NCI-H2196 (cell line): ENCODE results near the gene MFAP5.

Experiments used
- DNase-seq: peaks from one replicate; lab custom pipeline; 2025; ENCODE audit not compliant: unreplicated experiment; lab: John Stamatoyannopoulos, UW

MFAP5 gene

DNA sequence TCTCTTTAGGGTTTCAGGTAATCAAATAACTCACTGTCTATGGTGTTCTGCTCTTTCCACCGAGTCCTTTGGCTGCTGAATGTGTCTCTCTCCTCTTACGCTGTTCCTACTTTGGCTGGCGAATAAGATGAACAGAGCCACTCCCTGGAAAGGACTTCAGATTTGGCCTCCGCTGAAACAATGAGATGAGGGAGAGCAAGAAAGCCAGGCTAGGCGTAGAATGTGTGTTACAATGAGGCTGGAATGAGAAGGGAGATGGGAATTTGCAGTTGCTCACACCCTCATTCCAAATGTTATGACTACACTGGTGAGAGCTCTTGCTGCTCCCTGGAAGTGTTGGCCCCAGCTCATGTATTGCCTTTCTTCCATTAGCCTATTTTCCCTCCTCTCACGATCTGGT is at the start of gene MFAP5:
Gene MFAP5, minus strand, starts transcription at position 234 of the 400 bp plus-strand sequence. CDS start 722 bp downstream, outside the sequence.
- DNase-seq = no peak

DNA sequence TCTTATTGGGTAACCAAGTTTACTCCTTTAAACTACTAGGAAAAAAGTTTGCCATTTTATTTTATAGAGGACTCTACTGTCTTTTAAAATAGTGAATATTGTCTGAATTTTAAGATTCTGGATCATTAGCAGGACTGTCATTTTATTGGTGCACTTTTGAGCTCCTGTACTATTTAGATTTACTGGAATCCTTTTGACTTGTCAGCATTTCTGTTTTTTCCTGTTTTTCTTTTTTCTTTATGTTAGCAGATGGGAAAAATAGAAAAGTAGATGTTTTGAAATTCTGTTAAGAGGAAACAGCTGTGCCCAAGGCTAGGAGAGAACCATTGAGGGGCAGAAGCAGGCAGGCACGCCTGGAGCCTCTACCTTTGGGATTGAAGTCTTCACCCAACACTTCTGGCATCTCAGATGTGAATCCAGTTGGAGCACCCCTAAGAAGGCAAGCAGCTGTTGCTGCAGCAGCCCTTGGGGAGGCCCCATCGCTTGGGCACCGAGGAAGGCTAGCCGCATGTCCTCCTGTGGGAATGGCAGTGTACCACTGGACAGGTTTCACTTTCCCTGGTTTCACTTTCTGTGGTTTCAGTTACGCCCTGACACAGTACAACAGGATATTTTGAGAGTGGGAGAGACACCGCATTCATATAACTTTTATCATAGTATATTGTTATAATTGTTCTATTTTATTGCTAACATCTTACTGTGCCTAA is 46.7 kb upstream of the MFAP5 start:
- no peak for DNase-seq

DNA sequence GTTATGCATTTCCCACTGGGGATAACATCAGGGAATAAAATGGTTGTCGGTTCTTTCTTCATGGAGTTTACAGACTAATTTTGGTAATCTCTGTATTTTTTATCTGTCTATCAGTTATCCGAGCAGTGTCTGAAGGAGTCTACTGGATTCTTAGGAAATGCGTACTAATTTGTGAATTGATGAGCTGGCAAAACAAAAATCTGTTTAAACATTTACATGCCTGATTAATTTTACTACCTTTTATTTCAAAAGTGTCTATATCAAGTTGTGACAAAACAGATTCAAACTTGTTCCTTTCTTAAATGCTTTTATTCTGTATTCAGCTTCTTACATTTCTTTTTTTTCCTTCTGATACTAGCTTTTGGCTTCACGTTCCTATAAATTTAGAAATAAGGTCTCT is 39.5 kb upstream of the MFAP5 start:
- no peak for DNase-seq

GRCh38 chr12:8701046-8701660 is 38.5 kb upstream of the MFAP5 start:
- no peak for DNase-seq

GRCh38 chr12:8699714-8700113 is 37.1 kb upstream of the MFAP5 start:
- DNase-seq = no peak

DNA sequence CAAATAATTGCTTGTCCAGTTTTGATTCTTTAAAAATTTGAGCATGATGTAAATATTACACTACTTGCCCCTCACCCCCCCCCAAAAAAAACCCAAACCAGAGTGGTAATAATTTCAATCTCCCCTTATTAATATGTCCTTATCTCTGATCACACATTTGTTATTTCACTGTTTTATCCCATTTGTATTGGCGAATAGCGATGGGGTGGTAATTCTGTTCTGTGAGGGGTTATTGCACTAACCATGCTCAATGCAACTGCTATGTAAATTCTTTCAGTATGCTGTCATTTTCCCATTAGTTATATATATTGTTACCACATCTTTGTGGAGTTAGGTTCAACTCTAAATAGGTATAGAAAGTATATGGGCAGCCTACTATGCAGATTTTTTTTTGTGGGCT is 36.3 kb upstream of the MFAP5 start:
- DNase-seq = no peak

DNA sequence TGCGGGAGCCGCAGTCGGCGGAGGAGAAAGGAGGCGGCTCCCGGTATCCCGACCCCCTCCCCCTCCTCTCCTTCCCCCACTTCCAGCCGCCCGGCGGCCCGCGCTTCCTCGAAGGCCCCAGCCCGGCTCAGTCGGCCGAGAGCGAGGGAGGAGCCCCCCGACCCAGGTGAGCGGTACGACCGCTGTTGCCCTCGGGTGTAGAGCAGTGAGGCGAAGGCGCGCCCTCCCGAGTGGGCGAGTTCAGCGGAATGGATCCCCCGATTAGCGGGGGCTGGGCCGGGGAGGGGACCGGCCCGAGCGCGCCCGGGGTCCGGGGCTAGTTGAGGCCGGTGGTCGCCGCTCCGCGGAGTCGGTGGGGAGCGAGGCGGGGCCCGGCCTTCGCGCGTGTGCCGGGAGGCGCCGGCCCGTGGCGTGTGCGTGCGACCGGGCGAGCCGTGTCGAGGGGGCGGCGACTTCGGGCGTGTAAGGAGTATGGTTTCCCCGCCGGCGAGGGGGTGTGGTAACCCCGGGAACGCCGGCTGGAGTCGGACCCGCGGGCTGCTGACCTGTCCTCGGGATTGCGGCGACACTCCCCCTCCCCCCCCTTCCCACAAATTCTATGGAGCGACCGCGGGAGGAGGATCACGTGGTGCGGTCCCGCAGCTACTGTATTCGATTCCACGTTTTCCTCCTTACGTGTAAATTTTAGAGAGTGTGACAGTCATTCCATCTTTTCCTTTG is 35.7 kb upstream of the MFAP5 start:
- no peak for DNase-seq

- peak; percentile 67 for DNase-seq
Observed at GRCh38 chr12:8697476-8698131, 35.0 kb upstream of the MFAP5 start, which contains the start of gene RIMKLB. Gene RIMKLB, plus strand, starts transcription at chr12:8697991. Its CDS starts 15,876 bp downstream, at chr12:8713867.

- no peak for DNase-seq
Observed at GRCh38 chr12:8697120-8697475, 34.5 kb upstream of the MFAP5 start.

DNA sequence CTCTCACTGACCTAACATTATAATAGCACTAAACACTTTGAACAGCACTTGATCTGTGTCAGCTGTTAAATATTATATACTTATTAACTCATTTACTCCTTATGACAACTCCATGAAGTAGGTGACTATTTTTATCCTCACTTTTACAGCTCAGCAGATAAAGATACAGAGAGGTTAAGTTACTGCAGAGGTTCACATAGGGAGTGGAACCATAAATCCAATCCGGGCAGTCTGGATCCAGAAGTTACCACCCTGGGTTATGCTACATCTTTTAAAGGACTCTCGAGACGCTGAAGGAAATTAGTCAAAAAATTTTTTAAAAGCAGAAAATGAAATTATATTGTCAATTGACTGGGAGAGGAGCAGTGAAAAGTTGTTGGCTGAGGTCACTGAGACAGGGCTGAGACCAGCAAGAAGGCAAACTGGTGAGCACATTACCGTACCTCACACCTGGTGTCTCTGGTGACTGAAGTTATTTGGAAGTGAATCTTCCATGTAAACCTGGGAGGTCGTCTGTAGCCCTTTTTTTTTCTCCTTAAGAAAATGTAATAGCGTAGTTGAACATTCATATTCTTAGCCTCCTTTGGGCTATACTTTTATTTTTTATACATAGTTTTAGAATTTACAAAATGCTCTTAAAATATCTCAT is 33.9 kb upstream of the MFAP5 start:
- no peak for DNase-seq

GRCh38 chr12:8695116-8695515 is 32.5 kb upstream of the MFAP5 start:
- no peak for DNase-seq

DNA sequence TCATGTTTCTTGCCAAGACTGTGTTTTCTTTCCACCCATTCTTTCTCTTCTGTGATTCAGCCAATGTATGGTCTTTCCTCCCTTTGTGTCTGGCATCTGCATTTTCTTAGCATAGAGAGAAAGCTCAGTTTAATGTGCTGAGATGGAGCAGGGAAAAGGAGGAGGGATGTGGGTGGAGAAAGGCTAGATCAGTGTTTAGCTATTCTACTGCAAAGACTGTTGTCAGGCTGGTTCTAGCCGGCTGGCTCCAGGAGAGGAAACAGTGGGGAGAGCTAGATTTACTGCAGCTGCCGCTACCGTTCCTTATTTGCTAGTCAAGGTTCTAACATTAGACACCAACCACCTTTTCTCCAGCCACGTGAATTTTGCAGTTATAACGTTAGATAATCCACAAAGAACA is 29.9 kb upstream of the MFAP5 start:
- DNase-seq = peak; percentile 49

DNA sequence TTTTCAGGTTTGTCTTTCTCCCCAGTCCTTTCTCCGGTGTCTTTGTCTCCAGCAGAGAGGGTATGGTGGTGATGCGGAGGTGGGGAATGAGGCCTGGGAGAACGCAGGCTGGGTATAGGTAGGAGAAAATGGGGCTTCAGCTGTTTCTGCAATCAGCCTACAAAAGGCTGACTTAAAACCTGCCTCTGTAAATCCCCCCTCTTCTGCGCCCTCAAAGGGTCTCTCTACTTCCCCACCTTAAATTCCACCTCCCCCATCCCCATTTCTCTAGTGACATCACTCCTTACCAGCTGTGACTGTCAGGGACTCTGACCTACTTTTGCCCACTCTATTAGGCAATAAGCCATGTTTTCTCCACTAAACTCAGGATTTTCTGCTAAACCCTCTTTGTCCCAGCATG is 27.1 kb upstream of the MFAP5 start:
- no peak for DNase-seq

- peak; percentile 18 for DNase-seq
Observed at GRCh38 chr12:8687846-8688601, 25.4 kb upstream of the MFAP5 start.

- no peak for DNase-seq
Observed at GRCh38 chr12:8685051-8685450, 22.4 kb upstream of the MFAP5 start.

DNA sequence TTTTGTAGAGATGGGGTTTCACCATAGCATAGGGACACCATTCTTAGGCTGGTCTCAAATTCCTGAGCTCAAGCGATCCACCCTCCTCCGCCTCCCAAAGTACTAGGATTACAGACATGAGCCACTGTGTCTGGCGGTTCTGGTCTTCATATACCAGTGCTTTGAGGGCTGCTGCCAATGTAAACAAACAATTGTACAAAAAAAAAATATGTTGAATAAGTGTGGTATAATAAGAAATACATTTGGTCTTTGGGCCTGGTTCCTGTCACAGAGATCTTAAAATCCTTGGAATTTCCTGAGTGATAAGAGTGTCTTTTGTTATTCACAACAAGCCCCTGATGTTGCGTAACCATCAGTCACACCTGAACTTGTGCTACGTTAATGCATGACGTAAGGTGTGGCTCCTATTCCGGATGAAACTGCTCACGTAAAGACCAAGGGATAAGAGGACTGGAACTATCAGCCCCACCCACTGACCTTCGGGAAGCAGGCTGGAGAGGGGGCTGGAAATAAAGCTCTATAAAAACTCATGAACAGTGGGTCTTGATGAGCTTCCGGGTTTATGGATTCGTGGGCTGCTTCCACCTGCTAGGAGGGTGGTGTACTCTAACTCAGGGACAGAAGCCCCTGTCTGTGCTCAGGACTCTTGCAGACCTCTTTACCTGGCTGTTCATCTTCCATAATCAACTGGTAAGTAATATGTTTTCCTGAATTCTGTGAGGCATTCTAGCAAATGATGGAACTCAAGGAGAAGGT is 18.7 kb upstream of the MFAP5 start:
- DNase-seq = peak; percentile 9

- DNase-seq = no peak
Observed at GRCh38 chr12:8680533-8680932, 17.9 kb upstream of the MFAP5 start.

GRCh38 chr12:8678661-8679111 is 16.1 kb upstream of the MFAP5 start:
- DNase-seq = no peak

- DNase-seq = no peak
Observed at GRCh38 chr12:8677362-8677761, 14.7 kb upstream of the MFAP5 start.

GRCh38 chr12:8676651-8677050 is 14.0 kb upstream of the MFAP5 start:
- no peak for DNase-seq
